Fibroblast of upper back skin (primary cell): ENCODE results near the gene CXorf38.

Experiments used
- DNase-seq: peaks from one replicate; pipeline ENCODE4 v3.0.0-alpha.2; 2013

CXorf38 gene

GRCh38 chrX:40647307-40648197 is at the start of gene CXorf38:
CXorf38 (minus strand) TSS chrX:40647561; CDS start chrX:40647520, 41 bp downstream.
- peak; percentile 89 for DNase-seq

- no peak for DNase-seq
Observed at GRCh38 chrX:40694802-40695201, 47.4 kb upstream of the CXorf38 start.

- DNase-seq, result no peak
Observed at GRCh38 chrX:40688929-40689328, 41.6 kb upstream of the CXorf38 start.

- DNase-seq, result no peak
Observed at GRCh38 chrX:40687169-40687568, 39.8 kb upstream of the CXorf38 start.

GRCh38 chrX:40685362-40685918 is 38.1 kb upstream of the CXorf38 start:
- no peak for DNase-seq

- no peak for DNase-seq
Observed at GRCh38 chrX:40684092-40684491, 36.7 kb upstream of the CXorf38 start.

GRCh38 chrX:40683245-40683644 is 35.9 kb upstream of the CXorf38 start:
- DNase-seq, result no peak

- DNase-seq, result no peak
Observed at GRCh38 chrX:40671126-40671525, 23.8 kb upstream of the CXorf38 start.

GRCh38 chrX:40663880-40664630 is 16.7 kb upstream of the CXorf38 start:
- DNase-seq, result peak; percentile 38

GRCh38 chrX:40663078-40663740 is 15.8 kb upstream of the CXorf38 start:
- DNase-seq, result no peak

GRCh38 chrX:40661489-40661888 is 14.1 kb upstream of the CXorf38 start:
- DNase-seq, result no peak

GRCh38 chrX:40660381-40660780 is 13.0 kb upstream of the CXorf38 start:
- DNase-seq, result no peak

- no peak for DNase-seq
Observed at GRCh38 chrX:40653535-40653934, 6.2 kb upstream of the CXorf38 start.

GRCh38 chrX:40652664-40653063 is 5.3 kb upstream of the CXorf38 start:
- no peak for DNase-seq

- DNase-seq, result peak; percentile 58
Observed at GRCh38 chrX:40651620-40652223, 4.4 kb upstream of the CXorf38 start.

GRCh38 chrX:40646489-40647306 is 663 bp downstream of the CXorf38 start:
- DNase-seq, result no peak

GRCh38 chrX:40644821-40645358 is 2.5 kb downstream of the CXorf38 start:
- peak; percentile 69 for DNase-seq

- peak; percentile 23 for DNase-seq
Observed at GRCh38 chrX:40644176-40644575, 3.2 kb downstream of the CXorf38 start.

- DNase-seq, result no peak
Observed at GRCh38 chrX:40637687-40638086, 9.7 kb downstream of the CXorf38 start.

- no peak for DNase-seq
Observed at GRCh38 chrX:40632199-40632598, 15.2 kb downstream of the CXorf38 start.

- no peak for DNase-seq
Observed at GRCh38 chrX:40628506-40628905, 18.9 kb downstream of the CXorf38 start.
